Stimulated activated CD8-positive, alpha-beta memory T cell treated with anti-CD3 and anti-CD28 coated beads, Interleukin-15, amount 100 ng/mL, for 48 hours (primary cell): ENCODE results near the gene TAB3.
A peak's percentile ranks its signal among the peaks of the same experiment; 100 is the strongest.

Experiments
- DNase-seq, 2 donors: peaks; one replicate each; pipeline ENCODE4 v3.0.0-alpha.2; 2020; ENCODE audit warnings: low read depth in 2 of 2

TAB3 gene

DNA sequence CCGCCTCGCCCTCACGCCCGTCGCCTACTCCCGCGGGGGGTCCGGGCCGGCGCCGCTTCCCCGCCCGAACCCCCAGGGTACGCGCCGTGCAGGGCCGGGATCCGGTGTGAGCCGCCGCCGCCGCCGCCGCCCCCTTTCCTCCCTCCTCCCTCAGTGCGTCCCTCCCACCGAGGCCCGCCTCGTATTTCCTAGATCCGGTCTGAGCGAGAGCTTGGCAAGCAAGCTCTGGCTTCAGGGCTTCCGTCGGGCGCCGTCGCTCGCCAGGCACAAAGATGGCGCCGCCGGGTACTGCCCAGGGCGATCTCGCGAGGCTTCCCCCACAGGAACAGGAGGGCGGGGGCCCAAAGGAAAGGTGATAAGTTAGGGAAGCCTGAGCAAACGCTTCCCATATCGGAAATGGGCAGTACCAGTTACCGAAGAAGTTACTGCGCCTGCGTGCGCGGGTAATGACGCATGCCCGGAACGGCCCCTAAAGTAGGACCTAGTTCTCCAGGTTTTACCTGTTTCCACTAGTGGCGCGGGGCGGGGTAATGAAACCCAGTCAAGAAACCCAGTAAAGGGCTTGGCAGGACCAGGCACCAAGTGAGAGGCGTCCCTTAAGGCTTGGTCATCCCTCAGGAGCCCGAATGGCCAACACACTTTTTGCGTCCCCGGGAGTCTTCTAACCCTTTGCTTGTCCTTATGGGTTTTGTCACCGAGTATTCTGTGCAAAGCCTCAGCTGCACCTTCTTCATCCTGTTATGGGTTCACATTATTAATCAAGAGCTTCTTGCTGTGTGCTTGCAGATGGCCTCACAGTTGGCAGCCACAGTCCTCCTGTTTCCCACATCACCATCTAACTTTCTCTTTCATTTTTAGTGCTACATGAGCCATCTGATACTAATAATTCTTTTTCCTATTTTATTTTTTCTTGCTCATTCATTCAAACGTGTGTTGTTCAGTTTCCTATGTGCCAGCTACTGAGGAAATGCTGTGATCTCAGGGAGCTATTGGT lies at the start of gene TAB3:
TSS of gene TAB3 (minus strand) at position 108 of the 994 bp plus-strand sequence. CDS start 29,666 bp downstream, outside the sequence.
- DNase-seq: peak; percentile 84 to 89

GRCh38 chrX:30938295-30938694 lies 49.2 kb upstream of the TAB3 start:
- no peak for DNase-seq

DNA sequence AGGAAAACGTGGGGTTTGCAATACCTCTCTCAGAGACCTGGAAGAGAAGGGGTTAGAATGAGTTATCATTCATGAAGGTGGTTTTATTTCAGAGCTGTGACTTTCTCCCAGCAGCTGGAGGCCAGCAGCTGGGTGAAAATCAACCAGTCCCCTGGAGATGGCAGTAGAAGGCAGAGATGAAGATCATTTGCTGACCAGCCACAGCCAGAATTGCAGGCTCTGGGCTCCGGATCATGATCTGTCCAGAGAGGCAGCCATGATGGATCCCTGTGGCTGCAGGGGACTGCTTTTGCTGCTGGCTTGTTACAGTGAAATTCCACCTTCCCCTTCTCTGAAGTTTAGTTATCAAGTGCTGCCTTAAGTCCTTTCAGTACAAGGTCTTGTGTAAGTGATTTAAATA lies 46.9 kb upstream of the TAB3 start:
- DNase-seq: no peak

DNA sequence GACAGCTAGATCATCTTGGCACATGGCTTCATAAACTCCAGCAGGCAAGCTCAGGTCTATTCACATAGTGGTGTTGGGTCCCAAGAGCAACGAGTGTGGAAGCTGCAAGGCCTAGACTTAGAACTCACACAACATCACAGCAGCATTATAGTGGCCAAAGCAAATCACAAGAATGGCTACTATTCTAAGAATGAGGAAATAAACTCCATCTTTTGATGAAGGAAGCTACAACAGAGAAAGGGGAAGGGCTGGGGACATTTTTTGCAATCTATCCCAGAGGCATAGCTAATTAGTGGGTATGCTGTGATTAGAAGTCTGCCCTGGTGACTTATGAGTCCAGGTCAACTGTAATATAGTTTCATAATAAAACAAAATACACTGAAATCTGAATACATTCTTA lies 42.9 kb upstream of the TAB3 start:
- DNase-seq: no peak

- no peak for DNase-seq
Observed at GRCh38 chrX:30930679-30931078, 41.6 kb upstream of the TAB3 start.

GRCh38 chrX:30930143-30930542 lies 41.1 kb upstream of the TAB3 start:
- DNase-seq: no peak

DNA sequence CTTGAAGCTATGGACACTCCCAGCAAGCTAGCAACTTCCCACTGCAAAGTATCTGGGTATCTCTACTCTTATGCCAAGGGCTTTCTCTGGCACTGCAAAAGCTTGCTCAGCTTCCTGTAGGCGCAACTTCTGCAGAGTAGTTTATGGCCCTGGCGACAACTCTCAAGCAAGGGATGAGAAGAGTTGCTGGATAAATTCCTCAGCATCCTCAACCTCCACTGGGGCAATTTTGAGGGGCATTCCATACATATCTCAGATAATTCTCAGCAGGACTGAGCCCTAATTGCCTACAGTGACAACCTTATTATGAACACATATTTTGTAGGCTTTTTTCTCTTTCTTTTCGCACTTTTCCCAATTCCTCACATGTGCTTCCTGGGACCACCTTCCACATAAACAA lies 31.2 kb upstream of the TAB3 start:
- no peak for DNase-seq

DNA sequence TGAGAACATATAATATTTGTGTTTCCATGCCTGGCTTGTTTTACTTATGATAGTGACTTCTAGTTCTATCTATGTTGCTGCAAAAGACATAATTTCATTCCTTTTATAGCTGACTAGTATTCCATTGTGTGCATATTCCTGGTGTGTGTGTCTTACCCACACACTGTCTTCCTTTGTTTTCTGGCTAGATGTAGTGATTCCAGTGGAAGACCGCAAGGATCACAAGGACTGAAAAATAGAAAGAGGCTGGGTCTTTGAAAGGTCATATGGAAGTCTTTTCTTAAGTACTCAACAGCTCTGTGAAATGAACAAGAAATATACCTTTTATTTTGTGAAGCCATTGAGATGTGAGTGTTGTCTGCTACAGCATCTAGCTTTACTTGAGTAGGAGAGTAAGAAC lies 29.4 kb upstream of the TAB3 start:
- no peak for DNase-seq

GRCh38 chrX:30913492-30913891 lies 24.4 kb upstream of the TAB3 start:
- DNase-seq: no peak

DNA sequence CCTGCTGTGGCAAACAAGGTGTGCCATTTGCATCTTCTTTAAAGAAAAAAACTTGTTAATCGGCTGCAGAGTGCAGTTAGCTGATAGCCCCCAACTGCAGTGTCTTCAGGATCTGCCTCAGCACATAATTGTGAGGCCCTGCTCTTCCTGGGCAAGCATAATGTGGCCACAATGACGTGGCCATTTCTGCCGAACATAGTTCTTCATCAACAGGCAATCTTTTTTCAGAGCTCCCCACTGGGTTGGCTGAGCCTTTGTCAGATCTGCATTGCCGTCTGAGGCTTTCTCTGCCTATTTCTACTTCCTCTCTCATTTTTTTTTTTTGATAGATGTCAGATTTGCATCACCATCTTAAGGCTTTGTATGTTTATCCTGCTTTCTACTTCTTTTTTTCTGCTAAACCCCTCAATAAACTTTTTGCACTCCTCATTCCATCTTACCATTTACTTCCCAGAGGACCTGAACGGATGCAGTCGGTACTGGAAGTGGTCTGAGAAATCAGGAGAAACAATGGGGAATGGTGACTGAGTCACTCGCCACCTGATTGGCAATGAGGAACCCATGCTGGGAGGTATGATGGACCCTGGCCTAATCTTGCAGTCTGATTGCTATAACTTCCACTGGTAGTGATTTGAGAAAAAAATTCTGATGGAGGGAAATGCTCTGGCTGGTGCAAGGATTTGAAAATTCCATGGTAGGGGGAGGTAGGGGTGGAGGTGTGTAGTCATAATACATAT lies 21.2 kb upstream of the TAB3 start:
- peak in 1 of 2 donors; percentile 11 for DNase-seq

DNA sequence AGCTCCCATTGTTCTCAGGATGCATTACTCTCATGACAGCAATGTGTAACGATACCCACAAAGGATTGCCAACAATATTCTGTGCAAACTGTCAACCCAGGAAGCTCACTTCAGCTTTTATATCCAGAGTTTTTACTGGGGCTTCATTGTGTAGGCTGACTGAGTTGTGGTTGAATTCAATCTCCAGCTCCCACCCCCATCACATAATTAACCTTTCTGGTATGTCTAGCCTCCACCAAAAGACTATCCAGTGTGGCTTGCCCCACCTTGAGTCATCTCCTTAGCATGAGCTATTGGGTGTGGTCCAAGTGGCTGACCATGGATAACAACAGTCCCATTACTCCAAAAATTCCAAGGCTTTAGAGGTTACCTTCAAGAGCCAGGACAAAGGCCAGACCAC lies 17.7 kb upstream of the TAB3 start:
- no peak for DNase-seq

- no peak for DNase-seq
Observed at GRCh38 chrX:30905321-30905720, 16.3 kb upstream of the TAB3 start.

DNA sequence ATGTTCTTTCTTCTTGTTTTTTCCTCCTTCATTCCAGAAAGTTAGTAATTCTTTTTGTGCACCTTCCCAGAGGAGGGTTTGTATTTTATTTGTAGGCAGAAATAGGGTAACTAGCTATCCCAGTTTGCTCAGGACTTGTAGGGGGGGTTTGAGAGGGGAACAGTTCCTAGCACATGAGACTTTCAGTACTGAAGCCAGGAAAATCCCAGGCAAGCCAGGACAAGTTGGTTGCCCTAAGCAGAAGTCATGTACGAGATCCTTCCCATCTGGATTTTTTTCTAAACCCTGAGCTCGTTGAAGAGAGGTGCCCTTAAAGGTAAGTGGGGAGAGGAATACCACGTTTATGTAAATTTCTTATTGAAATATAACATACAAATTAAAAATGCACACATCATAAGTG lies 15.6 kb upstream of the TAB3 start:
- no peak for DNase-seq

- no peak for DNase-seq
Observed at GRCh38 chrX:30904186-30904585, 15.1 kb upstream of the TAB3 start.

DNA sequence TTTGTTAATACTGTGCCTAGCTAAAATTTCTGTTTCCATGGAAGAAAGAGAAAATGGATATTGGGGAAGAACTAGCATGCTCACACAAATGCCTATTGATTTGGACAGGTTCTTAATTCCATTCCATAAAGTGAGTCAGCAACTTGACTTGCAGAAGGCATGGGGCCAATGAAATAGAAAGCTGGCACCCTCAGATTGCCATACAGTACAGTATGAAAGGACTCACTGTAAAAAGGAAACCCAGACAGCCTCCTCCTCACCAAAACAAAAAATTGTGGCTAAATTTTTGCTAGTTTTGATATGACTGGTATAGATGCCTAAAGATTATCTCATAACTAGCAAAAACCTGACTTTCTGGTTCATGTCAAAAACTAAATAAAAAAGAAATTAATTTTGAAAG lies 11.2 kb upstream of the TAB3 start:
- DNase-seq: no peak

DNA sequence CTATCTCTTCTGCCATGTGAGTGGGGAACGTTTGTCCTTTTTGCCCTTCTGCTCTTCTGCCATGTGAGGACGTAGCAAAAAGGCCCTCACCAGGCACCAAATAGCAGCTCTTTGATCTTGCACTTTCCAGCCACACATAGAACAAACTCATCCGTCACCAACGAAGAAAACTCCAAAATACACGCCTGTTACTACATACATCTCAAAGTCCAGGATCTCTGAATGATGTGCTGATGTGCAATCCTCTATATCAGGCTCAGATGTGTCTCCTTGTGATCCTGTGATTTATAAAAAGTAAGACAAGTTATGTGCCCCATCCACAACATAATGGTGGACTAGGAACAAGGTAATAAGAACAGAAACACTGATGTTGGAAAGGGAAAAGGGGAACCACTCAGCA lies 9.8 kb upstream of the TAB3 start:
- no peak for DNase-seq

DNA sequence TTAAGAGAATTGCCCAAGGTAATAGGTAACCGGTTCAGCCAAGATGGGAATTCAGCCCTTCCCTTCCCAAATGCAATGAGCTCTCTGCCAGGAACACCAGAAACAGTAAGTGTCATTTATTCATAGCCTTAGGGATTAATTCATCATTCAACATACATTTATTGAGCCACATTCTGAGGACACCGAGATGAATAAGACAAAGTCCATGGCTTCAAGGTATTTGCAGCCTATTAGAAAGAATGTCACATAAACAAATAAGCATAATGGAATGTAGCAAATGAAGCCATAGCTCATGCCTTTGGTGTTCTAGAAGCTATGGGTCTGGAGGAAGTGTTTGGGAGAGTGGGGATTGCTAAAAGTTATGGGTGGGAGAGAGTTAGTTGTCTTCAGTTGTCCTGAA lies 6.3 kb upstream of the TAB3 start:
- no peak for DNase-seq

- DNase-seq: no peak
Observed at GRCh38 chrX:30893206-30893605, 4.2 kb upstream of the TAB3 start.

GRCh38 chrX:30892591-30892990 lies 3.5 kb upstream of the TAB3 start:
- DNase-seq: no peak

DNA sequence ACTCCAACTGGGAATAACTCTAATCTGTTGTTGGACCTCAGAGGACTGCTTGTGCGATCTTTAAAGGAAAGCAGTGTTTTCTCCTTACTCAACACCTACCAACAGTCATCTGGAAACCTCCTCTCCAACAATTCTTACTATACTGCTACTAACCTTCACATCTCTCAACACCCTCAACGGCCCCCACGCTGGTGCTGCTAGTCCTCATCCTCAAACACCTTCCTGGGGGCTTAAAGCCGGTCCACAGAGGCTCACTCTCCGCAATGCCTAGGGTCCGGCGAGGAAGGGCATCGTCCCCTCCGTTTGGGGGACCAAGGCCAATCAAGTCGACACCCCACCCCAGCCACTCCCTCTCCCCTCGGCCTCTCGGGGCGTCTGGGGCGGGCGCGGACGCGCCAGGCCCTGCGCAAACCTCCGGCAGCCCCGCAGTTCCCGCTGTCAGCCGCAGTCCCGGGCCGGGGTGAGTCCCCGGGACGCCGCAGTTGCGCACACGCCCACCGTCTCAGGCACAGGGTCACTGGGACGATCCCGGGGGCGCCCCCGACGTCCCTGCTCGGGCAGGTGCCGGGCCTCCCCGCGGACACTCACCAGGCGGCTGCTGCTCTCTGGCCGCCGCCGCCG lies 418 bp downstream of the TAB3 start:
- peak in 1 of 2 donors; percentile 7 for DNase-seq

DNA sequence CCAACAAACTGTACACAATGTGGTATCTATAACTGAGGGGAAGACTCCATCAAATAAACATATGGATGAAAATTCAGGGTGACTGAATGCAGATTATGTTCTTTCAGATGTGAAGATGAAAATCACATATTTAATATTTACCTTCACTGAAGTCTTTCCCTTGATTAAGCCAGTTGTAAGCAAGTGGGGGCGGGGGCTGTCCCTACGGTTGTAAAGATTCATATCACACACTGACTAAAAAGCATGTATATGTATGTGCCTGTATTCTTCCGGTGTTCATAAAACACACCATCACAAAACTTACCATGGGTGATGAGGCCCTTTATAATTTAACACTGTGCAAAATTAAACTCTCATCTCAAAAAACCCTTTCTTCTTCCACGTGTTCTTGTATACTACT lies 1.3 kb downstream of the TAB3 start:
- peak in 1 of 2 donors; percentile 39 for DNase-seq

GRCh38 chrX:30887288-30887687 lies 1.8 kb downstream of the TAB3 start:
- DNase-seq: no peak
